Body of pancreas (tissue), 4 donors: ENCODE data around the gene IL1RAPL1. TPM values are rescaled to one million over a fixed set of nuclear protein-coding genes. Genes with fewer than 3 reads are reported as not detected.

Experiments used
- ATAC-seq: fragments of 150-250 bp; one replicate; pipeline ENCODE4 v1.9.1; 2016
- DNase-seq, 4 donors: peaks; one replicate each; pipeline ENCODE4 v3.0.0-alpha.2; 2019
- H3K27ac ChIP-seq, 4 donors: fragments of 200-600 bp; sonication (generic); 1 replicate in 3 of 4; 2 replicates in 1 of 4; pipeline versions ENCODE4 v1.5.1 to v1.6.1; 2016 to 2019; ENCODE audit warnings: mild to moderate bottlenecking in 1 of 4, mixed read lengths in 1 of 4, moderate library complexity in 1 of 4
- H3K27me3 ChIP-seq, 2 donors: fragments of 200-600 bp; sonication (generic); one replicate each; pipeline ENCODE4 v1.6.0; 2016; ENCODE audit warnings: mild to moderate bottlenecking in 1 of 2
- H3K36me3 ChIP-seq, 2 donors: fragments of 200-600 bp; sonication (generic); replicated peaks in 1 of 2; 2 replicates each; pipeline ENCODE4 v1.5.1; 2016; ENCODE audit warnings: low read depth in 2 of 2; ENCODE audit not compliant: insufficient read depth in 1 of 2
- H3K4me1 ChIP-seq: fragments of 200-600 bp; sonication (generic); one replicate; pipeline ENCODE4 v1.6.0; 2016
- H3K4me3 ChIP-seq, 2 donors: fragments of 200-600 bp; sonication (generic); 1 replicate in 1 of 2; 2 replicates in 1 of 2; pipeline ENCODE4 v1.5.1; 2016 to 2019
- H3K9me3 ChIP-seq, 3 donors: fragments of 200-600 bp; sonication (generic); 1 replicate in 2 of 3; 2 replicates in 1 of 3; pipeline ENCODE4 v1.5.1; 2016
- POLR2A ChIP-seq, 3 donors: fragments of 450-650 bp; IDR thresholded peaks; one replicate each; pipeline ENCODE4 v1.6.1; 2016; ENCODE audit warnings: antibody characterized with exemption in 3 of 3, mild to moderate bottlenecking in 2 of 3
- WGBS, 2 donors: methylation state at CpG; one replicate each; pipeline ENCODE4 v1.1.5; 2017; 5-methylcytosine and 5-hydroxymethylcytosine counted together
- intact Hi-C: fragments of 100-400 bp; cut with DNase I; formaldehyde crosslinking; loops from one replicate; pipeline ENCODE4 v1.15.1; 2023
- total RNA-seq, 2 donors: library from RNA; depleted of rRNA; stranded (reverse); fragments of >200 nt; gene quantifications; one replicate each; pipeline ENCODE4 v1.1.0, GENCODE V29; 2016
- TF ChIP-seq, protein P1 (sequence below), 7 experiments: fragments of 450-650 bp in 4 of 7; fragments of 200-600 bp in 3 of 7; sonication (generic) in 3 of 7; IDR thresholded peaks; one replicate each; pipeline ENCODE4 v1.5.1; 2016 to 2019; ENCODE audit warnings: antibody characterized with exemption in 7 of 7

IL1RAPL1 gene
- total RNA-seq, 2 donors from 2014 or later, result 0.26 TPM; not detected in 1

DNA sequence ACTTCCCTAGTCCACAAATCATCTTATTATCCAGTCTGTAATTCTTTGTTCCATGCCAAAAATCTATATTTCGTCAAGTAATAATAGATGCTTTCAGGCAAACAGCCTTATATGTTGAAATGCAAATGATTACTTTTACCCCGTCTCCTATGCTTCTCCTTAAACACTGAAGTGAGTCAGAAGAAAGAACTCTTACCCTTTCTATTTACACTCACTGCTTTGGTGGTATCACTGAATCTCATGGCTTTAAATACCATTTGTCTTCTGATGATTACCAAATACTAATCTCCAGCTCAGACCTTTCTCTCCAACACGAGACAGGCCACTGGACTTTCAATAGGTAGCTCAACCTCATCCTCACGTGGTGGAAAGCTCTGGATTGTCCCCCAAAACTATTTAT is 558.1 kb downstream of the IL1RAPL1 start:
- H3K9me3 ChIP-seq, result no peaks in the 10 kb centered on the region
- intact Hi-C loops, result no loop called here
- no peak overlapping the region for H3K27ac ChIP-seq
- DNase-seq (no peak), ATAC-seq (no peak)
- H3K27me3 ChIP-seq, result no peaks in the 10 kb centered on the region
- H3K36me3 ChIP-seq, result no peaks in the 10 kb centered on the region
- WGBS, 2 donors, result 59 to 69% methylated on average over 4 of the region's 4 CpGs
- no peak overlapping the region for H3K4me3 ChIP-seq
- H3K4me1 ChIP-seq, result no peaks in the 10 kb centered on the region
- no peak for TF ChIP-seq POLR2A (IDR thresholded peaks at IDR 0.05)
- TF ChIP-seq, protein P1, sequence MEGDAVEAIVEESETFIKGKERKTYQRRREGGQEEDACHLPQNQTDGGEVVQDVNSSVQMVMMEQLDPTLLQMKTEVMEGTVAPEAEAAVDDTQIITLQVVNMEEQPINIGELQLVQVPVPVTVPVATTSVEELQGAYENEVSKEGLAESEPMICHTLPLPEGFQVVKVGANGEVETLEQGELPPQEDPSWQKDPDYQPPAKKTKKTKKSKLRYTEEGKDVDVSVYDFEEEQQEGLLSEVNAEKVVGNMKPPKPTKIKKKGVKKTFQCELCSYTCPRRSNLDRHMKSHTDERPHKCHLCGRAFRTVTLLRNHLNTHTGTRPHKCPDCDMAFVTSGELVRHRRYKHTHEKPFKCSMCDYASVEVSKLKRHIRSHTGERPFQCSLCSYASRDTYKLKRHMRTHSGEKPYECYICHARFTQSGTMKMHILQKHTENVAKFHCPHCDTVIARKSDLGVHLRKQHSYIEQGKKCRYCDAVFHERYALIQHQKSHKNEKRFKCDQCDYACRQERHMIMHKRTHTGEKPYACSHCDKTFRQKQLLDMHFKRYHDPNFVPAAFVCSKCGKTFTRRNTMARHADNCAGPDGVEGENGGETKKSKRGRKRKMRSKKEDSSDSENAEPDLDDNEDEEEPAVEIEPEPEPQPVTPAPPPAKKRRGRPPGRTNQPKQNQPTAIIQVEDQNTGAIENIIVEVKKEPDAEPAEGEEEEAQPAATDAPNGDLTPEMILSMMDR (IDR thresholded peaks at IDR 0.05), result no peak

DNA sequence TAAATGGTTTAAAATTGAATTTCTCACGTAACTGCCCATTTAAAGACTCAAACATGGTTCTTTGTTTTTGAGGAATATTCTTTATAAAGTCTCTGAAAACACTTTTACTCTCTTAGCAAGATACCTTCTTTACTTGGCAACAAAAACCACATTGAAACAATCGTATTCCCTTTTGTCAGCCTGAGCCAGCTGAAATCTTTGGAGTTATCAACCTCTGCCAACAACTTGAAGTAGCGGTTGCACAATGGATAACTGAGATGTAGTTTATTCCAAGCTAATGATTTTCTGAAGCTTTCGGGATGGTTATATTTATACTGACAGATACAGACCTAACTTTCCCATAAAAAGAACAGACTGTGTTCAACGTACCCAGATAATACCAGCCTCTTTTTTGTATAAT is 561.3 kb downstream of the IL1RAPL1 start:
- Histone ChIP-seq H3K27me3 (no peaks in the 10 kb centered on the region), H3K4me1 (no peaks in the 10 kb centered on the region), H3K4me3 (no peak overlapping the region), H3K27ac (no peak overlapping the region), H3K36me3 (no peaks in the 10 kb centered on the region), H3K9me3 (no peaks in the 10 kb centered on the region)
- no peak for DNase-seq
- ATAC-seq, result no peak
- TF ChIP-seq, protein P1 (IDR thresholded peaks at IDR 0.05), result no peak
- no peak for TF ChIP-seq POLR2A (IDR thresholded peaks at IDR 0.05)
- 39 to 66% methylated on average over 5 of the region's 5 CpGs for WGBS, 2 donors
- intact Hi-C loops, result no loop called here

DNA sequence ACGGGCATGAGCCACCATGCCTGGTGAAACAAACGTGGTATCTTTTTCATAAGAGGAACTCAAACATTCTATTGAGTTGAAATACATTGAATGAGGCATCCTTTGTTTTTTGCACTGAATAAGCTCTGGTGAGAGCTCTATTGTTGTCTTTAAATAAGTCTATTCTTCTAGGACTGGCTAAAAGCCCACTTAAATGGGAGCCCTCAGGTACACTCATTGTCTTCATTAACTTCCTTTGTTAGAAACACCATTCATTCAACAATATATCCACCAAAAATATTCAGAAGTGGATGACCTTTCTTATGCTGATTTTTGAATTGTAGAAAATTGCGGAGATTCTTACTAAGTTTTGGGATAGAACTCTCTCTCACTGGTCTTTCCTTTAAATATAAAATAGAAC is 568.0 kb downstream of the IL1RAPL1 start:
- ATAC-seq (no peak), DNase-seq (no peak)
- Histone ChIP-seq H3K36me3 (no peaks in the 10 kb centered on the region), H3K9me3 (no peaks in the 10 kb centered on the region), H3K27ac (no peak overlapping the region), H3K4me3 (no peak overlapping the region), H3K4me1 (no peaks in the 10 kb centered on the region), H3K27me3 (no peaks in the 10 kb centered on the region)
- intact Hi-C loops, result no loop called here
- no peak for TF ChIP-seq POLR2A (IDR thresholded peaks at IDR 0.05)
- 61 to 64% methylated on average over 3 of the region's 3 CpGs for WGBS, 2 donors

DNA sequence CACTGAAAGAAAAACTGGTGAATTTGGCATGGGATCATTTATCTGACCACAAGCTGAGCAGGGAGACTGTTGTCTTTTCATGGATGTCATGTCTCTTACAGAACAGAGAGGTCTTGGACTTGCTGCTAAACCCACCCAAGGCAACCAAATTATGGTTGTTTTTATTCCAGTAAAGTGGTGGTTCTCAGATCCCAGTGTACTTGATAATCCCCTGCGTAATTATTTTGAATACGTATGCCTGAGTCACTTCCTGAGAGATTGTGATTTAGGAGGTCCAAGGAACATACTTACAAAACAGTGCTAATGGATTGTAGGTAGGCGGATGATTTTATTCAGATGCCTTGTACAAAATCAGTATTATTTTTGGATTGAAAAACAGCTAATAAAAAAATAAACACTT is 585.6 kb downstream of the IL1RAPL1 start:
- Histone ChIP-seq H3K9me3 (no peaks in the 10 kb centered on the region), H3K36me3 (no peaks in the 10 kb centered on the region), H3K4me3 (no peak overlapping the region), H3K4me1 (no peaks in the 10 kb centered on the region), H3K27ac (no peak overlapping the region), H3K27me3 (no peaks in the 10 kb centered on the region)
- DNase-seq, result no peak
- TF ChIP-seq, protein P1 (IDR thresholded peaks at IDR 0.05), result no peak
- no peak for TF ChIP-seq POLR2A (IDR thresholded peaks at IDR 0.05)
- 86 to 89% methylated on average over 3 of the region's 3 CpGs for WGBS, 2 donors
- intact Hi-C loops, result no loop called here
- ATAC-seq, result no peak

DNA sequence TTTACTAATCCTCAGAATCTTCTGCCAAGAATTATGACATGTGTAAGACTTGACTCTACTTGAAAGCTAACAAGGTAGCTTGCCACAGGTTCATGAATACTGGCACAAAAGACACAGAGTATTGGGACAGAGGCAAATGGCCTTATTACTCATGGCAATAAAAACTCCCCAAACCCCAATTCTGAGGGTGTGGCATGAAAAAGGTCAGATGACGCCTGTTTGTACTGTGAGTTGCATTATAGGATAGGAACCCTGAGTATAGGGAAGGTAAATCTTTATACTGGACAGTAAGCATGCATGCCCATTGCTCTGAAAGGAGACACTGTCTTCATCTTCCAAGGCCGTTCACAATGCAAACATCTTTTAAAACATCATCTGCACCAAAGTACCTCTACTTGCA is 600.0 kb downstream of the IL1RAPL1 start:
- intact Hi-C loops, result no loop called here
- Histone ChIP-seq H3K4me3 (no peak overlapping the region), H3K4me1 (no peaks in the 10 kb centered on the region), H3K9me3 (no peaks in the 10 kb centered on the region), H3K27ac (no peak overlapping the region), H3K36me3 (no peaks in the 10 kb centered on the region), H3K27me3 (no peaks in the 10 kb centered on the region)
- DNase-seq (no peak), ATAC-seq (no peak)
- no peak for TF ChIP-seq POLR2A (IDR thresholded peaks at IDR 0.05)
- TF ChIP-seq, protein P1 (IDR thresholded peaks at IDR 0.05), result no peak
- 68 to 75% methylated on average over 2 of the region's 2 CpGs for WGBS, 2 donors
